GM18526 (cell line): ENCODE results near the gene CDIP1.

Source experiments
- POLR2A ChIP-seq: IDR thresholded peaks from 3 replicates; pipeline ENCODE4 v1.6.1; 2011; ENCODE audit not compliant: insufficient read length; ENCODE audit errors: extremely low read depth

The CDIP1 gene

GRCh38 chr16:4525634-4526277, 12.8 kb downstream of the CDIP1 start:
- no peak for TF ChIP-seq POLR2A

- TF ChIP-seq POLR2A: no peak
Observed at GRCh38 chr16:4525069-4525468, 13.5 kb downstream of the CDIP1 start.

GRCh38 chr16:4524571-4524970, 14.0 kb downstream of the CDIP1 start:
- TF ChIP-seq POLR2A: no peak

- TF ChIP-seq POLR2A: no peak
Observed at GRCh38 chr16:4523686-4524085, 14.9 kb downstream of the CDIP1 start.

GRCh38 chr16:4522051-4522581, 16.5 kb downstream of the CDIP1 start:
- TF ChIP-seq POLR2A: no peak

- TF ChIP-seq POLR2A: no peak
Observed at GRCh38 chr16:4520913-4521312, 17.7 kb downstream of the CDIP1 start.

- TF ChIP-seq POLR2A: no peak
Observed at GRCh38 chr16:4519274-4520058, 19.1 kb downstream of the CDIP1 start.

- no peak for TF ChIP-seq POLR2A
Observed at GRCh38 chr16:4517812-4518680, 20.5 kb downstream of the CDIP1 start.

- TF ChIP-seq POLR2A: no peak
Observed at GRCh38 chr16:4515611-4516233, 22.9 kb downstream of the CDIP1 start.

- TF ChIP-seq POLR2A: no peak
Observed at GRCh38 chr16:4514606-4515005, 24.0 kb downstream of the CDIP1 start.

GRCh38 chr16:4513881-4514280, 24.7 kb downstream of the CDIP1 start:
- no peak for TF ChIP-seq POLR2A

GRCh38 chr16:4513086-4513860, 25.3 kb downstream of the CDIP1 start:
- TF ChIP-seq POLR2A: no peak

- no peak for TF ChIP-seq POLR2A
Observed at GRCh38 chr16:4512473-4512872, 26.1 kb downstream of the CDIP1 start.

- TF ChIP-seq POLR2A: no peak
Observed at GRCh38 chr16:4511441-4512082, 27.0 kb downstream of the CDIP1 start.
